Measurements from ENCODE around the gene PTMS. TPM values are rescaled to one million over a fixed set of nuclear protein-coding genes. Genes with fewer than 3 reads are reported as not detected.

The PTMS gene, protein sequence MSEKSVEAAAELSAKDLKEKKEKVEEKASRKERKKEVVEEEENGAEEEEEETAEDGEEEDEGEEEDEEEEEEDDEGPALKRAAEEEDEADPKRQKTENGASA
- total RNA-seq = 91.7 and 266 TPM in 2 replicates

DNA sequence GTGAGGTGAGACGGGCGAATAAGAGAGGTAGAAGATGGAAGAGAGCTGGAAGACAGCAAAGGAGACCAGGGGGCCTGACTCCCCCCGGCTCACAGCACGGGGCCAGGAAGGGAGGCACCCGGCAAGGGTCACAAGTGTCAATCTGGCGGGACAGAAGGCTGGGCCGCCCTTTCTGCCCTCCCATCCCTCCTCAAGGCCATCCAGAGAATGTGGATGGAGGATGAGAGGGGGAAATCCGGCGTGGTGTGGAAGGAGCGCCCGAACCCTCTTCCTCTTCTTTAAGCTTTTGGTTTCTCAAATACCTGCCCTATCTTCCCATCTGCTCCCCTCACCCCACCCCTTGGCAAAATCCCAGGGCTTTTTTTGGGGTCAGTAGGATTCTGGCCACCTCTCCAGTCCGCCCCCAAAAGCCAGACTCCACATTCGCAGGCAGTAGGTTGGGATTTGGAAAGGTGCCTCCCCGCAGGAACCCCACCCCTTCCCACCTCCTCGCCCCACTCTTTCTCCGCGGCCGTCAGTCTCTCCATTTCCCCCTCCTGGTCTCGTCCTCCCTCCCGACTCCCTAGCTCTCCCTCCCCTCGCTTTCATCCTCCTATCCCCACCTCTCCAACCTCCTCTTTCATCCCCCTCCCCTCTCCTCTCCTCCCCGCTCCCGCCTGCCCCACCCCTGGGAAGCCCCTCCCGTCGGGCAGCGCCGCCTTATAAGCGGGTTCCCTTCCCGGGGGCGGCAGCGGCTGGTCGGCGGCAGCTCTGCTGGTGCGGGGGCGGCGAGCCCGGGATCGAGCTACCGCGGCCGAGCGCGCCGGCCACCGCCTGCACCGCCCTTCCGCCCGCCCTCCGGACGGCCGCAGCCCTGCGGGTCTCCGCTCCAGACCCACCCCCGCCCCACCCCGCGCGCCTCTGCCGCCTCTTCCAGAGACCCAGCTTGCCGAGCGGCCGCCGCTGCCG is at the start of gene PTMS:
Gene PTMS, plus strand, starts transcription at position 730 of the 948 bp plus-strand sequence. CDS start 343 bp downstream, outside the sequence.
- DNase-seq (ENCODE audit: low read depth) = no peak
- H3K4me3 ChIP-seq (ENCODE audit: low read depth, low read length) = peak within 1 kb of the TSS; percentile 92
- no peak for TF ChIP-seq CTCF (conservative IDR thresholded peaks at IDR 0.05; ENCODE audit: low read depth, low read length)

DNA sequence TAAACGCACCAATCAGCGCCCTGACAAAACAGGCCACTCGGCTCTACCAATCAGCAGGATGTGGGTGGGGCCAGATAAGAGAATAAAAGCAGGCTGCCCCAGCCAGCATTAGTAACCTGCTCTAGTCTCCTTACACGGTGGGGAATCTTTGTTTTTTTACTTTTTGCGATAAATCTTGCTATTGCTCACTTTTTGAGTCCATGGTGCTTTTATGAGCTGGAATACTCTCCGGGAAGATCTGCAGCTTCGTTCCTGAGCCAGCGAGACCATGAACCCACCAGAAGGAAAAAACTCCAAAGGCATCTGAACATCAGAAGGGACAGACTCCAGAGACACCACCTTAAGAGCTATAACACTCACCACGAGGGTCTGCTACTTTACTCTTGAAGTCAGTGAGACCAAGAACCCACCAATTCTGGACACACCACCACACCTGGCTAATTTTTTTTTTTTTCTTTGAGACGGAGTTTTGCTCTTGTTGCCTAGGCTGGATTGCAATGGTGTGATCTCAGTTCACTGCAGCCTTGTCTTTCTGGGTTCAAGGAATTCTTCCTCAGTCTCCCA is 49.2 kb upstream of the PTMS start:
- DNase-seq (ENCODE audit: low read depth) = no peak
- no peak for TF ChIP-seq CTCF (conservative IDR thresholded peaks at IDR 0.05; ENCODE audit: low read depth, low read length)
- no peak overlapping the region for H3K4me3 ChIP-seq (ENCODE audit: low read depth, low read length)

- H3K4me3 ChIP-seq (ENCODE audit: low read depth, low read length) = no peak overlapping the region
- TF ChIP-seq CTCF (conservative IDR thresholded peaks at IDR 0.05; ENCODE audit: low read depth, low read length) = no peak
- no peak for DNase-seq (ENCODE audit: low read depth)
Measured at GRCh38 chr12:6722863-6723262, 43.3 kb upstream of the PTMS start.

DNA sequence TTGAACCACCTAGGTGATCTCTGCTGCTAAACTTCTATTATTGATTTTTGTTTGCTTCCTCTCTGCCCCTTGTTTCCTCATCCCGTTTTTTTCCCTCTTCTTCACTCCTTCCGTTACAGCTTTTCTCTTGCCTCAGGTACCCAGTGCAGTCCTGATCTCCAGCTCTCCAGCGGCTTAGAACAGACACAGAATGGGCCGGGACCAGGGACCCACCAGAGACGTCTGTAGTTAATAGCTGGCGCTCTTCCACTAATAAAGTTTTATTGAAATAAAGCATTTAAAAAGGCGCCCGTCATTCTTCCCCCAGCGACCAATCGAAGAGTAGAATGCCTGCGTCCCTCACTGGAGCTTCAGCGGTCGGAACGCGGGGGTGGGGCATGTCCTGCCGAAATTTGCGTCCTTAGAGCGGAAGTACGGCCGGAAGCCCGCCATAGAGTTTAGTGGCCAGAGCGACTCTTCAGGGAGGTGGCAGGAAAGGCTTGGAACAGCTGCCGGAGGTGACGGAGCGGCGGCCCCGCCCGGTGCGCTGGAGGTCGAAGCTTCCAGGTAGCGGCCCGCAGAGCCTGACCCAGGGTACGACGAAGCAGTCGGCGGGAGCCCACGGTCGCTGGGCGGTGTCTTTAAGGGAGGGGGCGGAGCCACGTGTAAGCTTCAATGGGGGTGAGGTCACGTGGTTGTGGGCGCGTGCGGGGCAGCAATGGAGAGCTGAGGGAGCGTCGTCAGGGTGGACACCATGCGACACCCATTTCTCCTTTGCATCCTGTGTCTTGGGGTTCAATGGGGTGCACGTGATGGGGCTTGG is 42.4 kb upstream of the PTMS start, which contains the start of gene COPS7A:
Gene COPS7A, plus strand, starts transcription at position 440 of the 802 bp plus-strand sequence. CDS start 611 bp downstream, outside the sequence.
- peak; percentile 87 for DNase-seq (ENCODE audit: low read depth)
- TF ChIP-seq CTCF (conservative IDR thresholded peaks at IDR 0.05; ENCODE audit: low read depth, low read length) = no peak
- H3K4me3 ChIP-seq (ENCODE audit: low read depth, low read length) = peak within 1 kb of the TSS; percentile 71

GRCh38 chr12:6724409-6724797 is 41.8 kb upstream of the PTMS start:
- DNase-seq (ENCODE audit: low read depth) = no peak
- no peak for TF ChIP-seq CTCF (conservative IDR thresholded peaks at IDR 0.05; ENCODE audit: low read depth, low read length)
- H3K4me3 ChIP-seq (ENCODE audit: low read depth, low read length) = peak overlapping the region; percentile 71

DNA sequence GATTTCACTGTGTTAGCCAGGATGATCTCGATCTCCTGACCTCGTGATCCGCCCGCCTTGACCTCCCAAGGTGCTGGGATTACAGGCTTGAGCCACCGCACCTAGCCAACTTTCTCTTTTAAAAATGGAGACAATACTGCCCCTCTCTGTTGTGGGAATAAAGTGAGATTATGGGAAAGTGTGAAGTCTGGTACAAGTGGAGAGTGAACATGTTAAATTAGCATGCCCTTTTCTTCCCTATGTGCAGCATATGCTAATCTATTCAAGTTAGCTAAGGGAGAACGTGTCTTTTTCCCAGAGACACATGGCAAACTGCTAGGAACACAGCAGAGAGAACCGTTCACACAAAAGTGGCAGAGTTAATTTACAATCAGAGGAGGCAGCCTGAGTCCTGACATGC is 40.8 kb upstream of the PTMS start:
- no peak for DNase-seq (ENCODE audit: low read depth)
- no peak overlapping the region for H3K4me3 ChIP-seq (ENCODE audit: low read depth, low read length)
- no peak for TF ChIP-seq CTCF (conservative IDR thresholded peaks at IDR 0.05; ENCODE audit: low read depth, low read length)
